Testis (tissue), 3 donors: ENCODE results near the gene AKAP12. TPM values are rescaled to one million over a fixed set of nuclear protein-coding genes. Genes with fewer than 3 reads are reported as not detected.

Source experiments
- DNase-seq: peaks from one replicate; pipeline ENCODE4 v3.0.0-alpha.2; 2019
- H3K27ac ChIP-seq, 2 donors: fragments of 200-600 bp; sonication (generic); one replicate each; pipeline ENCODE4 v1.5.1; 2019
- H3K27me3 ChIP-seq: fragments of 200-600 bp; sonication (generic); one replicate; pipeline ENCODE4 v1.5.1; 2019
- H3K36me3 ChIP-seq: fragments of 200-600 bp; sonication (generic); one replicate; pipeline ENCODE4 v1.5.1; 2017; ENCODE audit warnings: low read depth; ENCODE audit errors: missing control alignments
- H3K4me1 ChIP-seq: fragments of 200-600 bp; sonication (generic); one replicate; pipeline ENCODE4 v1.5.1; 2019
- H3K4me3 ChIP-seq, 2 donors: fragments of 200-600 bp; sonication (generic); one replicate each; pipeline ENCODE4 v1.5.1; 2017 to 2019
- H3K9me3 ChIP-seq: fragments of 200-600 bp; sonication (generic); one replicate; pipeline ENCODE4 v1.5.1; 2017
- CTCF ChIP-seq, 3 experiments: fragments of 450-650 bp in 2 of 3; fragments of 200-600 bp in 1 of 3; sonication (generic) in 1 of 3; IDR thresholded peaks; one replicate each; pipeline ENCODE4 v1.5.1; 2016 to 2019; ENCODE audit warnings: antibody characterized with exemption in 3 of 3, mild to moderate bottlenecking in 2 of 3, moderate library complexity in 1 of 3
- POLR2A ChIP-seq: fragments of 450-650 bp; IDR thresholded peaks from one replicate; pipeline ENCODE4 v1.6.1; 2017; ENCODE audit warnings: antibody characterized with exemption, mild to moderate bottlenecking, moderate library complexity
- WGBS, 2 donors: methylation state at CpG; one replicate each; pipeline ENCODE4 v1.1.5; 2018; 5-methylcytosine and 5-hydroxymethylcytosine counted together
- intact Hi-C: fragments of 100-400 bp; cut with DNase I; formaldehyde crosslinking; loops from one replicate; pipeline ENCODE4 v1.15.1; 2023; ENCODE audit warnings: low total_unique reads
- polyA plus RNA-seq: library from polyadenylated mRNA; stranded (reverse); fragments of 350-450 nt; fragmentation: Illumina TruSeq; extraction: RNeasy Lipid Tissue Mini Kit (QIAGEN cat#74804); gene quantifications from one replicate; pipeline ENCODE4 v1.2.3, GENCODE V29; 2014; ENCODE audit warnings: low read depth, low replicate concordance; ENCODE audit not compliant: insufficient read depth
- small RNA-seq, 2 donors: library from RNA; depleted of rRNA; stranded (forward); fragments of <200 nt; gene quantifications; one replicate each; pipeline ENCODE3, GENCODE V24; 2016
- total RNA-seq, 2 donors: library from RNA; depleted of rRNA; stranded (reverse); fragments of >200 nt; gene quantifications; one replicate each; pipeline ENCODE4 v1.2.3, GENCODE V29; 2016

AKAP12 gene
- total and polyA plus RNA-seq, 3 donors from 2014 or later = 244 to 287 (median 280) TPM

- Histone ChIP-seq H3K4me1 (peaks cover 17% of the 10 kb centered on the region), H3K27me3 (no peaks in the 10 kb centered on the region), H3K36me3 (no peaks in the 10 kb centered on the region), H3K27ac (no peak overlapping the region), H3K9me3 (no peaks in the 10 kb centered on the region), H3K4me3 (no peak overlapping the region)
- intact Hi-C loops = no loop called here
- TF ChIP-seq CTCF (IDR thresholded peaks at IDR 0.05) (no peak), POLR2A (no peak)
- no peak for DNase-seq
- WGBS, 2 donors = 77 to 82% methylated on average over 3 of the region's 3 CpGs
These were observed 159.9 kb downstream of the AKAP12 start for GRCh38 chr6:151399679-151400078.

- Histone ChIP-seq H3K4me1 (peaks cover 11% of the 10 kb centered on the region), H3K9me3 (no peaks in the 10 kb centered on the region), H3K27ac (no peak overlapping the region), H3K36me3 (no peaks in the 10 kb centered on the region), H3K27me3 (no peaks in the 10 kb centered on the region), H3K4me3 (no peak overlapping the region)
- 54 to 67% methylated on average over 6 of the region's 6 CpGs for WGBS, 2 donors
- TF ChIP-seq CTCF (IDR thresholded peaks at IDR 0.05) (no peak), POLR2A (no peak)
- intact Hi-C loops = no loop called here
- no peak for DNase-seq
These were observed 160.7 kb downstream of the AKAP12 start for GRCh38 chr6:151400473-151400872.

DNA sequence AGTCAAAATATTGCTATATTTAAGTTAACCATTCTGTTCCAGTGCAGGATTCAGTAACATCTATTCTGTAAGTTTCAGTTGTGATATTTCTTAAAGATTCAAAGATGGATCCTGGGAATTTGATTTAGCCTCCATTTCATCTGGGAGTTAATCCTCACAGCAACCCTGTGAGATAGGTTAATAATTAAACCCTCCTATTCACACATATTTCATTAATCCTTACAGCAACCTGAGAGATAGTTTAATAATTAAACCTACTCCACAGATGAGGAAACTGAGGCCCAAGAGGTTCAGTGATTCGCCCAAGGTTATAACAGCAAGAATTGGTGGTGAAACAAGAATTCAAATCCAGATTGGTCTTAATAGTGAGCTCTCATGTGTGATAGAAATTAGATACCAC lies 162.5 kb downstream of the AKAP12 start:
- DNase-seq = no peak
- intact Hi-C loops = no loop called here
- TF ChIP-seq POLR2A (no peak), CTCF (IDR thresholded peaks at IDR 0.05) (no peak)
- 83 to 90% methylated on average over 1 of the region's 1 CpG for WGBS, 2 donors
- Histone ChIP-seq H3K4me3 (no peak overlapping the region), H3K4me1 (peaks cover 8% of the 10 kb centered on the region), H3K27me3 (no peaks in the 10 kb centered on the region), H3K36me3 (no peaks in the 10 kb centered on the region), H3K9me3 (no peaks in the 10 kb centered on the region), H3K27ac (no peak overlapping the region)

GRCh38 chr6:151403919-151404308 lies 164.1 kb downstream of the AKAP12 start:
- WGBS, 2 donors = 81 to 87% methylated on average over 4 of the region's 4 CpGs
- H3K27ac ChIP-seq = no peak overlapping the region
- H3K4me3 ChIP-seq = no peak overlapping the region
- no peak for DNase-seq
- intact Hi-C loops = no loop called here
- TF ChIP-seq POLR2A (no peak), CTCF (IDR thresholded peaks at IDR 0.05) (no peak)
- H3K27me3 ChIP-seq = no peaks in the 10 kb centered on the region
- H3K36me3 ChIP-seq = no peaks in the 10 kb centered on the region
- H3K9me3 ChIP-seq = no peaks in the 10 kb centered on the region
- H3K4me1 ChIP-seq = peaks cover 8% of the 10 kb centered on the region

Small RNA genes lying within 50 kb of the gene (small RNA-seq; reads per million reads assigned to genes)
- gene RF00019 (0 reads per million in 2 donors), gene RNU6-1247P (0 reads per million in 2 donors), gene RNU6-300P (0 reads per million in 2 donors), gene RNY4P20 (0.09 reads per million in 2 donors)

Other genes with a start within 250 kb of the AKAP12 start
- 10 to 100 TPM; 14.7 TPM for gene ZBTB2, start 151.6 kb downstream of the AKAP12 start, total RNA-seq
- gene ZBTB2, start 151.6 kb downstream of the AKAP12 start, polyA plus RNA-seq = 13.0 TPM
- 10 to 100 TPM; 23.8 to 25.0 TPM for gene RMND1, start 212.2 kb downstream of the AKAP12 start, total RNA-seq
- gene RMND1, start 212.2 kb downstream of the AKAP12 start, polyA plus RNA-seq = 16.9 TPM